ENCODE results near the gene EXOSC5. TPM values are rescaled to one million over a fixed set of nuclear protein-coding genes. Genes with fewer than 3 reads are reported as not detected.

EXOSC5 gene
- total RNA-seq, 2 donors from 2014 or later, result 15.7 to 23.6 TPM

GRCh38 chr19:41398050-41398418 lies 875 bp upstream of the EXOSC5 start:
- no peak for TF ChIP-seq CTCF (conservative IDR thresholded peaks at IDR 0.05)
- no peak for DNase-seq

GRCh38 chr19:41395355-41395754 lies 1.8 kb downstream of the EXOSC5 start:
- peaks cover 15% of the 10 kb centered on the region for H3K36me3 Mint-ChIP-seq (ENCODE audit: low read depth)
- peaks cover 2% of the 10 kb centered on the region for H3K4me1 ChIP-seq (ENCODE audit: control insufficient read depth, insufficient read depth, low read length)
- H3K9ac ChIP-seq (ENCODE audit: extremely low read depth, low read length, poor library complexity, severe bottlenecking), result no peak overlapping the region
- H3K4me3 Mint-ChIP-seq, result no peak overlapping the region
- H3K36me3 ChIP-seq (ENCODE audit: control insufficient read depth, insufficient read depth, low read length), result peaks cover 12% of the 10 kb centered on the region
- H3K9me3 Mint-ChIP-seq, result no peaks in the 10 kb centered on the region
- no peaks in the 10 kb centered on the region for H3K9me3 ChIP-seq (ENCODE audit: control insufficient read depth, low read length)
- H3K27me3 ChIP-seq (ENCODE audit: control insufficient read depth, insufficient read depth, low read length, poor library complexity, severe bottlenecking), result no peaks in the 10 kb centered on the region
- no peaks in the 10 kb centered on the region for H3K27me3 Mint-ChIP-seq (ENCODE audit: insufficient read depth)
- no peak for DNase-seq
- no peak overlapping the region for H3K27ac Mint-ChIP-seq
- 81 to 97% methylated on average over 4 to 6 of the region's 6 CpGs for WGBS, 2 experiments (ENCODE audit: insufficient coverage in 1 of 2, insufficient read length in 1 of 2)
- H3K4me1 Mint-ChIP-seq, result peaks cover 11% of the 10 kb centered on the region
- H3K4me3 ChIP-seq (ENCODE audit: low read length), result no peak overlapping the region
- TF ChIP-seq CTCF (conservative IDR thresholded peaks at IDR 0.05), result no peak
- H3K27ac ChIP-seq (ENCODE audit: low read depth, low read length), result no peak overlapping the region

More at GRCh38 chr19:41398050-41398418, 875 bp upstream of the EXOSC5 start:
- peak overlapping the region; percentile 98 for H3K4me3 ChIP-seq (ENCODE audit: low read length)
- H3K9ac ChIP-seq (ENCODE audit: extremely low read depth, low read length, poor library complexity, severe bottlenecking), result peak overlapping the region; percentile 98
- peak overlapping the region; percentile 99 for H3K27ac ChIP-seq (ENCODE audit: low read depth, low read length)
- no peaks in the 10 kb centered on the region for H3K27me3 Mint-ChIP-seq (ENCODE audit: insufficient read depth)
- H3K27me3 ChIP-seq (ENCODE audit: control insufficient read depth, insufficient read depth, low read length, poor library complexity, severe bottlenecking), result no peaks in the 10 kb centered on the region
- peak overlapping the region; percentile 100 for H3K27ac Mint-ChIP-seq
- no peaks in the 10 kb centered on the region for H3K9me3 Mint-ChIP-seq
- H3K36me3 Mint-ChIP-seq (ENCODE audit: low read depth), result peaks cover 4% of the 10 kb centered on the region
- H3K4me1 Mint-ChIP-seq, result peaks cover 11% of the 10 kb centered on the region
- H3K36me3 ChIP-seq (ENCODE audit: control insufficient read depth, insufficient read depth, low read length), result no peaks in the 10 kb centered on the region
- peak overlapping the region; percentile 97 for H3K4me3 Mint-ChIP-seq
- 1 to 5% methylated on average over 5 of the region's 5 CpGs for WGBS, 2 experiments (ENCODE audit: insufficient coverage in 1 of 2, insufficient read length in 1 of 2)
- H3K9me3 ChIP-seq (ENCODE audit: control insufficient read depth, low read length), result no peaks in the 10 kb centered on the region
- H3K4me1 ChIP-seq (ENCODE audit: control insufficient read depth, insufficient read depth, low read length), result peaks cover 2% of the 10 kb centered on the region

- Mint-ChIP-seq H3K4me3 (no peak overlapping the region), H3K27me3 (ENCODE audit: insufficient read depth) (no peaks in the 10 kb centered on the region), H3K36me3 (ENCODE audit: low read depth) (peaks cover 18% of the 10 kb centered on the region), H3K9me3 (no peaks in the 10 kb centered on the region), H3K4me1 (peaks cover 4% of the 10 kb centered on the region), H3K27ac (no peak overlapping the region)
- Histone ChIP-seq H3K36me3 (ENCODE audit: control insufficient read depth, insufficient read depth, low read length) (peaks cover 15% of the 10 kb centered on the region), H3K9ac (ENCODE audit: extremely low read depth, low read length, poor library complexity, severe bottlenecking) (no peak overlapping the region), H3K9me3 (ENCODE audit: control insufficient read depth, low read length) (no peaks in the 10 kb centered on the region), H3K4me1 (ENCODE audit: control insufficient read depth, insufficient read depth, low read length) (no peaks in the 10 kb centered on the region), H3K4me3 (ENCODE audit: low read length) (no peak overlapping the region), H3K27me3 (ENCODE audit: control insufficient read depth, insufficient read depth, low read length, poor library complexity, severe bottlenecking) (no peaks in the 10 kb centered on the region), H3K27ac (ENCODE audit: low read depth, low read length) (no peak overlapping the region)
- no peak for DNase-seq
- 93 to 95% methylated on average over 6 to 12 of the region's 12 CpGs for WGBS, 2 experiments (ENCODE audit: insufficient coverage in 1 of 2, insufficient read length in 1 of 2)
- no peak for TF ChIP-seq CTCF (conservative IDR thresholded peaks at IDR 0.05)
Measured at GRCh38 chr19:41392775-41393174, 4.4 kb downstream of the EXOSC5 start.
